Endothelial cell of umbilical vein (primary cell): ENCODE measurements around the gene ADAT1.

Experiments used
- CTCF ChIP-seq, 2 donors: IDR thresholded peaks; 1 replicate in 1 of 2; 2 replicates in 1 of 2; pipeline ENCODE4 v1.5.1; 2011; ENCODE audit warnings: low read length in 2 of 2, mild to moderate bottlenecking in 2 of 2, moderate library complexity in 2 of 2, control low read depth in 1 of 2, inconsistent platforms in 1 of 2, low read depth in 1 of 2; ENCODE audit not compliant: insufficient read depth in 1 of 2; ENCODE audit errors: extremely low read depth in 1 of 2
- EZH2 ChIP-seq: IDR thresholded peaks from 2 replicates; pipeline ENCODE4 v1.6.1; 2012; ENCODE audit warnings: borderline replicate concordance, low read depth, mild to moderate bottlenecking, moderate library complexity, low read length, inconsistent platforms; ENCODE audit not compliant: severe bottlenecking
- FOS ChIP-seq: IDR thresholded peaks from 2 replicates; pipeline ENCODE4 v1.6.1; 2011; ENCODE audit warnings: mild to moderate bottlenecking, low read length, moderate library complexity, borderline replicate concordance; ENCODE audit not compliant: insufficient read depth
- GATA2 ChIP-seq: IDR thresholded peaks from 2 replicates; pipeline ENCODE4 v1.7.0; 2011; ENCODE audit warnings: low read depth, mild to moderate bottlenecking, moderate library complexity, mixed read lengths, low read length; ENCODE audit not compliant: insufficient read length, insufficient read depth
- JUN ChIP-seq: IDR thresholded peaks from 2 replicates; pipeline ENCODE4 v1.6.1; 2011; ENCODE audit warnings: borderline replicate concordance, low read depth; ENCODE audit not compliant: insufficient read length, insufficient read depth
- MAX ChIP-seq: IDR thresholded peaks from 2 replicates; pipeline ENCODE4 v1.6.1; 2011; ENCODE audit not compliant: insufficient read depth, insufficient read length
- MYC ChIP-seq: IDR thresholded peaks from one replicate; pipeline ENCODE4 v1.6.1; 2011; ENCODE audit warnings: mild to moderate bottlenecking, low read depth, low read length
- POLR2A ChIP-seq: IDR thresholded peaks from 2 replicates; pipeline ENCODE4 v1.6.1; 2012; ENCODE audit warnings: low read depth, mild to moderate bottlenecking, control low read depth, low read length
- POLR2AphosphoS5 ChIP-seq: IDR thresholded peaks from 2 replicates; pipeline ENCODE4 v1.6.1; 2012; ENCODE audit warnings: low read depth, mild to moderate bottlenecking, control low read depth, low read length, moderate library complexity; ENCODE audit not compliant: insufficient read depth

- TF ChIP-seq CTCF (IDR thresholded peaks at IDR 0.05; ENCODE audit: extremely low read depth in 1 of 2, insufficient read depth in 1 of 2, low read depth in 1 of 2, low read length in 2 of 2): no peak
- TF ChIP-seq MAX: no peak
- TF ChIP-seq POLR2A: no peak
- TF ChIP-seq POLR2AphosphoS5: no peak
- TF ChIP-seq MYC: no peak
- no peak for TF ChIP-seq GATA2
- no peak for TF ChIP-seq EZH2
- no peak for TF ChIP-seq JUN
- TF ChIP-seq FOS: no peak
Observed at GRCh38 chr16:75647112-75647491, 24.0 kb upstream of the ADAT1 start.
